Stimulated activated CD4-positive, alpha-beta T cell treated with anti-CD3 and anti-CD28 coated beads, TNF-alpha, amount 100 ng/mL, for 4 hours (primary cell): Measurements from ENCODE around the gene PCNA.

ENCODE experiments used
- DNase-seq, 3 experiments: peaks; one replicate each; pipeline ENCODE4 v3.0.0-alpha.2; 2020; ENCODE audit warnings: low read depth in 3 of 3

PCNA gene

GRCh38 chr20:5119435-5120184 is at the start of gene PCNA:
PCNA (minus strand) TSS chr20:5119958; CDS start chr20:5119798, 160 bp downstream.
- DNase-seq, result peak; percentile 89 to 92 (median 90)

- DNase-seq, result no peak
Measured at GRCh38 chr20:5168651-5169396, 49.1 kb upstream of the PCNA start.

GRCh38 chr20:5164645-5165625 is 45.2 kb upstream of the PCNA start:
- DNase-seq, result no peak

GRCh38 chr20:5161536-5162164 is 41.9 kb upstream of the PCNA start:
- DNase-seq, result no peak

GRCh38 chr20:5160882-5161281 is 41.1 kb upstream of the PCNA start:
- DNase-seq, result no peak

- no peak for DNase-seq
Measured at GRCh38 chr20:5159928-5160327, 40.2 kb upstream of the PCNA start.

- DNase-seq, result no peak
Measured at GRCh38 chr20:5156675-5157448, 37.1 kb upstream of the PCNA start.

- DNase-seq, result no peak
Measured at GRCh38 chr20:5155404-5155803, 35.6 kb upstream of the PCNA start.

- DNase-seq, result no peak
Measured at GRCh38 chr20:5154543-5154925, 34.8 kb upstream of the PCNA start.

- DNase-seq, result no peak
Measured at GRCh38 chr20:5153612-5154542, 34.1 kb upstream of the PCNA start.

GRCh38 chr20:5153152-5153467 is 33.4 kb upstream of the PCNA start:
- no peak for DNase-seq

- DNase-seq, result no peak
Measured at GRCh38 chr20:5150226-5151076, 30.7 kb upstream of the PCNA start.

GRCh38 chr20:5149892-5150225 is 30.1 kb upstream of the PCNA start:
- DNase-seq, result no peak

GRCh38 chr20:5148581-5148980 is 28.8 kb upstream of the PCNA start:
- no peak for DNase-seq

- DNase-seq, result no peak
Measured at GRCh38 chr20:5146871-5147592, 27.3 kb upstream of the PCNA start.

GRCh38 chr20:5146099-5146668 is 26.4 kb upstream of the PCNA start:
- no peak for DNase-seq

GRCh38 chr20:5145365-5146098 is 25.8 kb upstream of the PCNA start:
- DNase-seq, result no peak
